HG03103 (cell line): ENCODE measurements around the gene CD244.

Experiments used
- ATAC-seq: cut with Tn5 transposase; IDR thresholded peaks from one replicate; pipeline ENCODE4 v1.9.1; 2021; ENCODE audit warnings: low read depth; ENCODE audit not compliant: unreplicated experiment

CD244 gene

GRCh38 chr1:160850993-160851392 lies 11.7 kb downstream of the CD244 start:
- ATAC-seq = no peak

GRCh38 chr1:160850541-160850940 lies 12.1 kb downstream of the CD244 start:
- no peak for ATAC-seq

GRCh38 chr1:160846281-160846680 lies 16.4 kb downstream of the CD244 start:
- ATAC-seq = no peak

GRCh38 chr1:160844447-160845232 lies 18.0 kb downstream of the CD244 start:
- no peak for ATAC-seq

- ATAC-seq = no peak
These were observed 21.6 kb downstream of the CD244 start for GRCh38 chr1:160841079-160841478.

GRCh38 chr1:160839746-160840145 lies 22.9 kb downstream of the CD244 start:
- ATAC-seq = no peak

GRCh38 chr1:160838888-160839287 lies 23.8 kb downstream of the CD244 start:
- ATAC-seq = no peak

GRCh38 chr1:160837558-160838205 lies 25.0 kb downstream of the CD244 start:
- ATAC-seq = peak; percentile 61

GRCh38 chr1:160836981-160837557 lies 25.6 kb downstream of the CD244 start:
- ATAC-seq = peak; percentile 9

GRCh38 chr1:160836561-160836960 lies 26.1 kb downstream of the CD244 start:
- no peak for ATAC-seq

- no peak for ATAC-seq
These were observed 26.9 kb downstream of the CD244 start for GRCh38 chr1:160835751-160836150.

GRCh38 chr1:160834945-160835565 lies 27.6 kb downstream of the CD244 start:
- no peak for ATAC-seq

- peak; percentile 52 for ATAC-seq
These were observed 32.1 kb downstream of the CD244 start for GRCh38 chr1:160830321-160831153.

- ATAC-seq = no peak
These were observed 32.9 kb downstream of the CD244 start for GRCh38 chr1:160829766-160830165.

- no peak for ATAC-seq
These were observed 35.3 kb downstream of the CD244 start for GRCh38 chr1:160827418-160827817.

GRCh38 chr1:160826546-160826945 lies 36.1 kb downstream of the CD244 start:
- ATAC-seq = no peak

GRCh38 chr1:160823296-160823695 lies 39.4 kb downstream of the CD244 start:
- ATAC-seq = no peak

- no peak for ATAC-seq
These were observed 41.1 kb downstream of the CD244 start for GRCh38 chr1:160821627-160822026.

- no peak for ATAC-seq
These were observed 43.5 kb downstream of the CD244 start for GRCh38 chr1:160819186-160819585.

- no peak for ATAC-seq
These were observed 44.3 kb downstream of the CD244 start for GRCh38 chr1:160818207-160818937.
